Left ventricle myocardium inferior (tissue), 1 donor: Measurements from ENCODE around the gene GJD2. TPM values are rescaled to one million over a fixed set of nuclear protein-coding genes. Genes with fewer than 3 reads are reported as not detected.

ENCODE experiments used
- DNase-seq: peaks from one replicate; pipeline ENCODE4 v3.0.0-alpha.2; 2020
- H3K27ac ChIP-seq: fragments of 200-600 bp; replicated peaks from 2 replicates; pipeline ENCODE4 v1.8.0; 2021
- H3K27me3 ChIP-seq: fragments of 200-600 bp; 2 replicates; pipeline ENCODE4 v1.8.0; 2021; ENCODE audit warnings: low read depth
- H3K36me3 ChIP-seq: fragments of 200-600 bp; 2 replicates; pipeline ENCODE4 v1.8.0; 2021
- H3K4me1 ChIP-seq: fragments of 200-600 bp; 2 replicates; pipeline ENCODE4 v1.8.0; 2021
- H3K4me3 ChIP-seq: fragments of 200-600 bp; 2 replicates; pipeline ENCODE4 v1.8.0; 2021; ENCODE audit warnings: mild to moderate bottlenecking, moderate library complexity
- H3K9me3 ChIP-seq: fragments of 200-600 bp; replicated peaks from 2 replicates; pipeline ENCODE4 v1.8.0; 2021
- CTCF ChIP-seq: fragments of 200-600 bp; IDR thresholded peaks from 2 replicates; pipeline ENCODE4 v1.8.0; 2021; ENCODE audit warnings: antibody characterized with exemption, mild to moderate bottlenecking, borderline replicate concordance
- intact Hi-C: fragments of 100-400 bp; cut with micrococcal nuclease; formaldehyde crosslinking; loops from one replicate; pipeline ENCODE4 v1.11.0; 2022
- total RNA-seq: library from RNA; stranded (reverse); fragmentation: NEBNext Ultra II Directional; extraction: Animal tissue kit (Norgen Biotek cat#: 25700); gene quantifications from one replicate; pipeline ENCODE4 v1.2.1, GENCODE V29; 2021
- donor health status: DM: no; HTN: yes; CAD: no; lungs with severe emphysema.

The GJD2 gene
- total RNA-seq, 1 donor from 2014 or later: not detected

- Histone ChIP-seq H3K9me3 (no peaks in the 10 kb centered on the region), H3K4me3 (peak overlapping the region; percentile 71), H3K27me3 (peaks cover 74% of the 10 kb centered on the region), H3K36me3 (peaks cover 31% of the 10 kb centered on the region), H3K4me1 (peaks cover 56% of the 10 kb centered on the region), H3K27ac (peak overlapping the region; percentile 93)
- intact Hi-C loops: no loop called here
- DNase-seq: no peak
- TF ChIP-seq CTCF: no peak
Measured at GRCh38 chr15:34796847-34797435, 42.1 kb upstream of the GJD2 start.

GRCh38 chr15:34795267-34796081 is 40.7 kb upstream of the GJD2 start, which contains the start of gene ACTC1:
Gene ACTC1, minus strand, starts transcription at chr15:34795549. Its CDS starts 741 bp downstream, at chr15:34794808.
- no peak for TF ChIP-seq CTCF
- H3K36me3 ChIP-seq: peaks cover 37% of the 10 kb centered on the region
- intact Hi-C loops: no loop called here
- H3K4me3 ChIP-seq: peak within 1 kb of the TSS; percentile 71
- peak; percentile 78 for DNase-seq
- peak within 1 kb of the TSS; percentile 93 for H3K27ac ChIP-seq
- peaks cover 49% of the 10 kb centered on the region for H3K4me1 ChIP-seq
- H3K27me3 ChIP-seq: peaks cover 61% of the 10 kb centered on the region
- H3K9me3 ChIP-seq: no peaks in the 10 kb centered on the region

GRCh38 chr15:34794590-34795206 is 39.9 kb upstream of the GJD2 start:
- intact Hi-C loops: no loop called here
- Histone ChIP-seq H3K4me3 (peak overlapping the region; percentile 71), H3K27me3 (peaks cover 56% of the 10 kb centered on the region), H3K4me1 (peaks cover 41% of the 10 kb centered on the region), H3K36me3 (peaks cover 37% of the 10 kb centered on the region), H3K27ac (peak overlapping the region; percentile 93), H3K9me3 (no peaks in the 10 kb centered on the region)
- no peak for TF ChIP-seq CTCF
- no peak for DNase-seq

GRCh38 chr15:34793901-34794300 is 39.1 kb upstream of the GJD2 start:
- peaks cover 37% of the 10 kb centered on the region for H3K36me3 ChIP-seq
- TF ChIP-seq CTCF: no peak
- H3K4me1 ChIP-seq: peaks cover 33% of the 10 kb centered on the region
- H3K4me3 ChIP-seq: peak overlapping the region; percentile 71
- intact Hi-C loops: no loop called here
- no peaks in the 10 kb centered on the region for H3K9me3 ChIP-seq
- H3K27ac ChIP-seq: peak overlapping the region; percentile 93
- DNase-seq: no peak
- H3K27me3 ChIP-seq: peaks cover 48% of the 10 kb centered on the region

- Histone ChIP-seq H3K27ac (peak overlapping the region; percentile 93), H3K9me3 (no peaks in the 10 kb centered on the region), H3K4me1 (peaks cover 26% of the 10 kb centered on the region), H3K36me3 (peaks cover 37% of the 10 kb centered on the region), H3K4me3 (peak overlapping the region; percentile 71), H3K27me3 (peaks cover 46% of the 10 kb centered on the region)
- intact Hi-C loops: no loop called here
- DNase-seq: no peak
- TF ChIP-seq CTCF: no peak
Measured at GRCh38 chr15:34793071-34793470, 38.3 kb upstream of the GJD2 start.
